HepG2 (cell line): ENCODE data around the gene PNRC1. TPM values are rescaled to one million over a fixed set of nuclear protein-coding genes. Genes with fewer than 3 reads are reported as not detected.
A peak's percentile ranks its signal among the peaks of the same experiment; 100 is the strongest.

Experiments used
- ARNTL ChIP-seq: sonication (generic); formaldehyde crosslinking; IDR thresholded peaks from 2 replicates; pipeline ENCODE4 v1.4.0; 2020; ENCODE audit warnings: mild to moderate bottlenecking, missing genetic modification reagents
- FOXA1 ChIP-seq, 2 experiments: fragments of 450-650 bp in 1 of 2; sonication (generic) in 1 of 2; formaldehyde crosslinking in 1 of 2; IDR thresholded peaks; 2 replicates each; pipeline versions ENCODE4 v1.4.0 to v1.6.1; 2016 to 2020; ENCODE audit warnings: missing genetic modification reagents in 1 of 2
- HHEX ChIP-seq: IDR thresholded peaks from 2 replicates; pipeline ENCODE4 v1.6.1; 2016; ENCODE audit warnings: control low read depth
- HOXA3 ChIP-seq: sonication (generic); formaldehyde crosslinking; IDR thresholded peaks from 2 replicates; pipeline ENCODE4 v1.5.0; 2020; ENCODE audit warnings: missing genetic modification reagents
- KAT2B ChIP-seq: fragments of 150-350 bp; IDR thresholded peaks from 2 replicates; pipeline ENCODE4 v1.6.1; 2014; ENCODE audit warnings: low read depth, low read length, borderline replicate concordance
- RARG ChIP-seq: sonication (generic); formaldehyde crosslinking; IDR thresholded peaks from 2 replicates; pipeline ENCODE4 v1.4.0; 2020; ENCODE audit warnings: low read depth, mild to moderate bottlenecking, missing genetic modification reagents
- RBAK ChIP-seq: sonication (generic); formaldehyde crosslinking; IDR thresholded peaks from 2 replicates; pipeline ENCODE4 v1.5.1; 2020; ENCODE audit warnings: mild to moderate bottlenecking, missing genetic modification reagents
- RBFOX2 ChIP-seq: fragments of 200-400 bp; formaldehyde crosslinking; IDR thresholded peaks from 2 replicates; pipeline ENCODE4 v1.6.1; 2017; ENCODE audit warnings: low read depth, mild to moderate bottlenecking, low read length
- SCMH1 ChIP-seq: sonication (generic); formaldehyde crosslinking; IDR thresholded peaks from 2 replicates; pipeline ENCODE4 v1.9.0; 2021; ENCODE audit warnings: missing genetic modification reagents, mild to moderate bottlenecking, borderline replicate concordance
- SOX13 ChIP-seq, 3 experiments: fragments of 450-650 bp in 1 of 3; sonication (generic) in 1 of 3; formaldehyde crosslinking in 1 of 3; IDR thresholded peaks in 2 of 3; conservative IDR thresholded peaks in 1 of 3; 2 replicates each; pipeline versions ENCODE4 v1.5.0 to v1.6.1; 2016 to 2020; ENCODE audit warnings: antibody characterized with exemption in 1 of 3, mild to moderate bottlenecking in 1 of 3, missing compliant biosample characterization in 1 of 3, missing genetic modification reagents in 1 of 3, moderate library complexity in 1 of 3
- ZFP90 ChIP-seq: sonication (generic); formaldehyde crosslinking; IDR thresholded peaks from 2 replicates; pipeline ENCODE4 v1.8.0; 2022; ENCODE audit warnings: missing genetic modification reagents, mild to moderate bottlenecking, inconsistent platforms, borderline replicate concordance
- ZNF550 ChIP-seq: sonication (generic); formaldehyde crosslinking; IDR thresholded peaks from 2 replicates; pipeline ENCODE4 v1.4.0; 2020; ENCODE audit warnings: mild to moderate bottlenecking, missing genetic modification reagents, borderline replicate concordance
- ZNF816 ChIP-seq: sonication (generic); formaldehyde crosslinking; IDR thresholded peaks from 2 replicates; pipeline ENCODE4 v1.8.0; 2022; ENCODE audit warnings: missing genetic modification reagents, mild to moderate bottlenecking, borderline replicate concordance
- polyA plus RNA-seq, 8 experiments: library from polyadenylated mRNA; depleted of rRNA in 3 of 8; stranded (reverse) in 7 of 8; unstranded in 1 of 8; fragments of >200 nt; fragmentation: Illumina TruSeq in 4 of 8; extraction: Trizol in 4 of 8; gene quantifications; 2 replicates each; pipeline versions ENCODE4 v1.2.1 to v1.2.3, GENCODE V29; 2011 to 2016; ENCODE audit warnings: low read depth in 4 of 8, missing spikeins in 1 of 8, mixed read lengths in 1 of 8; ENCODE audit not compliant: insufficient read depth in 1 of 8
- total RNA-seq, 5 experiments: library from RNA; depleted of rRNA; stranded (reverse); fragments of >200 nt; fragmentation: Illumina TruSeq; extraction: Trizol; gene quantifications; 2 replicates each; pipeline ENCODE4 v1.2.3, GENCODE V29; 2016; ENCODE audit warnings: low read depth in 1 of 5
- TF ChIP-seq, protein P1 (sequence below): sonication (generic); formaldehyde crosslinking; IDR thresholded peaks from 2 replicates; pipeline ENCODE4 v1.4.0; 2020; ENCODE audit warnings: missing genetic modification reagents, borderline replicate concordance
- TF ChIP-seq, protein P2 (sequence below): IDR thresholded peaks from 2 replicates; pipeline ENCODE4 v1.6.1; 2016; ENCODE audit warnings: missing biosample characterization, missing genetic modification reagents, low read depth
- TF ChIP-seq, protein P3 (sequence below): sonication (generic); formaldehyde crosslinking; IDR thresholded peaks from 2 replicates; pipeline ENCODE4 v1.5.0; 2020; ENCODE audit warnings: missing genetic modification reagents
- TF ChIP-seq, protein P4 (sequence below): sonication (generic); formaldehyde crosslinking; IDR thresholded peaks from 2 replicates; pipeline ENCODE4 v1.4.0; 2020; ENCODE audit warnings: mild to moderate bottlenecking, missing genetic modification reagents
- TF ChIP-seq, protein P5 (sequence below): sonication (generic); formaldehyde crosslinking; IDR thresholded peaks from 2 replicates; pipeline ENCODE4 v1.4.0; 2020; ENCODE audit warnings: low read depth, mild to moderate bottlenecking, missing genetic modification reagents

PNRC1 gene
- total and polyA plus RNA-seq, 2 of the 13 experiments (the other 11 are each of a cell fraction or from before 2014, with no cell fraction given) = 17.6 to 36.0 TPM

DNA sequence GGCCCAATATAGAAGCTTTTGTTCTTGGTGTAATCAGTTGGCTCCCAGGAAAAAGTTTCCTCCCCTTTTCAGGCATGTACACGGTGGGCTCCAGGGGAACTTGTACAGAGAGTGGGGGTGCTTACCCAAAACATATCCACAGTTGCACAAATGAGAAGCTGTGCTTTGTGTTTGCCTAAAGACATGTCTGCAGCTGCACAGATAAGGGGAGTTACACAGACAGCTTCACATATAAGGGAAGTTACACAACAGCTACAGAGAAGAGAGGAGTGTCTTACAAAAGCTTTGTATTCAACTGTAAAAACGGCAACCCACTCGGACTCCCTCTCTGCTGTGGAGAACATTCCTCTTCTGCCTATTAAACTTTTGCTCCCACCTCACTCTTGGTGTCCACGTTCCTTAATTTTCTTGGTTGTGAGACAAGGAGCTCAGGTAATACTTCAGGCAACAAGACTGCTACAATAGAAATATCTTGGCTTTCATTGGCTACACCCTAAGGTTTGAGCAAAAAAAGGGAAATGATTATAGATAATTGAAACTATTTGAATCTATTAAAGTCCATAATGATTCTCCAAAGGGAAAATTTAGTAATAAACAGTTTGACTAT, 7.4 kb upstream of the PNRC1 start (continued):
- TF ChIP-seq, protein P1, sequence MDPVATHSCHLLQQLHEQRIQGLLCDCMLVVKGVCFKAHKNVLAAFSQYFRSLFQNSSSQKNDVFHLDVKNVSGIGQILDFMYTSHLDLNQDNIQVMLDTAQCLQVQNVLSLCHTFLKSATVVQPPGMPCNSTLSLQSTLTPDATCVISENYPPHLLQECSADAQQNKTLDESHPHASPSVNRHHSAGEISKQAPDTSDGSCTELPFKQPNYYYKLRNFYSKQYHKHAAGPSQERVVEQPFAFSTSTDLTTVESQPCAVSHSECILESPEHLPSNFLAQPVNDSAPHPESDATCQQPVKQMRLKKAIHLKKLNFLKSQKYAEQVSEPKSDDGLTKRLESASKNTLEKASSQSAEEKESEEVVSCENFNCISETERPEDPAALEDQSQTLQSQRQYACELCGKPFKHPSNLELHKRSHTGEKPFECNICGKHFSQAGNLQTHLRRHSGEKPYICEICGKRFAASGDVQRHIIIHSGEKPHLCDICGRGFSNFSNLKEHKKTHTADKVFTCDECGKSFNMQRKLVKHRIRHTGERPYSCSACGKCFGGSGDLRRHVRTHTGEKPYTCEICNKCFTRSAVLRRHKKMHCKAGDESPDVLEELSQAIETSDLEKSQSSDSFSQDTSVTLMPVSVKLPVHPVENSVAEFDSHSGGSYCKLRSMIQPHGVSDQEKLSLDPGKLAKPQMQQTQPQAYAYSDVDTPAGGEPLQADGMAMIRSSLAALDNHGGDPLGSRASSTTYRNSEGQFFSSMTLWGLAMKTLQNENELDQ (CRISPR knock-in tag) = no peak
- TF ChIP-seq RBAK (CRISPR knock-in tag) (no peak), FOXA1 (IDR thresholded peaks at IDR 0.05) (no peak), FOXA1 (CRISPR knock-in tag; IDR thresholded peaks at IDR 0.05) (0 out of 2 replicates have a peak, but pooled peaks have one; percentile 40), HOXA3 (no peak), ZNF816 (no peak), ZNF550 (CRISPR knock-in tag) (no peak), SOX13 (IDR thresholded peaks at IDR 0.05) (no peak), SOX13 (CRISPR knock-in tag; conservative IDR thresholded peaks at IDR 0.05 in 1 of 2, IDR thresholded peaks at IDR 0.05 in 1 of 2) (peak in 1 of 2 experiments; percentile 53; a peak in 1 of 4 replicates), ARNTL (CRISPR knock-in tag) (no peak), RBFOX2 (no peak), HHEX (no peak), SCMH1 (CRISPR knock-in tag) (no peak), KAT2B (no peak), RARG (CRISPR knock-in tag) (no peak), ZFP90 (CRISPR knock-in tag) (no peak)
- TF ChIP-seq, protein P2, sequence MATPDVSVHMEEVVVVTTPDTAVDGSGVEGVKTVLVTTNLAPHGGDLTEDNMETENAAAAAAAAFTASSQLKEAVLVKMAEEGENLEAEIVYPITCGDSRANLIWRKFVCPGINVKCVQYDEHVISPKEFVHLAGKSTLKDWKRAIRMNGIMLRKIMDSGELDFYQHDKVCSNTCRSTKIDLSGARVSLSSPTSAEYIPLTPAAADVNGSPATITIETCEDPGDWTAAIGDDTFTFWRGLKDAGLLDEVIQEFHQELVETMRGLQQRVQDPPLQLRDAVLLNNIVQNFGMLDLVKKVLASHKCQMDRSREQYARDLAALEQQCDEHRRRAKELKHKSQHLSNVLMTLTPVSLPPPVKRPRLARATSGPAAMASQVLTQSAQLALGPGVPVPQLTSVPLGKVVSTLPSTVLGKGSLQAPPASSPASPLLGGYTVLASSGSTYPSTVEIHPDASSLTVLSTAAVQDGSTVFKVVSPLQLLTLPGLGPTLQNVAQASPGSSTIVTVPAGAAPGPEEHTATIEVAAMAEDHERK (CRISPR knock-in tag) = no peak
- TF ChIP-seq, protein P3, sequence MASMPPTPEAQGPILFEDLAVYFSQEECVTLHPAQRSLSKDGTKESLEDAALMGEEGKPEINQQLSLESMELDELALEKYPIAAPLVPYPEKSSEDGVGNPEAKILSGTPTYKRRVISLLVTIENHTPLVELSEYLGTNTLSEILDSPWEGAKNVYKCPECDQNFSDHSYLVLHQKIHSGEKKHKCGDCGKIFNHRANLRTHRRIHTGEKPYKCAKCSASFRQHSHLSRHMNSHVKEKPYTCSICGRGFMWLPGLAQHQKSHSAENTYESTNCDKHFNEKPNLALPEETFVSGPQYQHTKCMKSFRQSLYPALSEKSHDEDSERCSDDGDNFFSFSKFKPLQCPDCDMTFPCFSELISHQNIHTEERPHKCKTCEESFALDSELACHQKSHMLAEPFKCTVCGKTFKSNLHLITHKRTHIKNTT (CRISPR knock-in tag) = no peak
- TF ChIP-seq, protein P4, sequence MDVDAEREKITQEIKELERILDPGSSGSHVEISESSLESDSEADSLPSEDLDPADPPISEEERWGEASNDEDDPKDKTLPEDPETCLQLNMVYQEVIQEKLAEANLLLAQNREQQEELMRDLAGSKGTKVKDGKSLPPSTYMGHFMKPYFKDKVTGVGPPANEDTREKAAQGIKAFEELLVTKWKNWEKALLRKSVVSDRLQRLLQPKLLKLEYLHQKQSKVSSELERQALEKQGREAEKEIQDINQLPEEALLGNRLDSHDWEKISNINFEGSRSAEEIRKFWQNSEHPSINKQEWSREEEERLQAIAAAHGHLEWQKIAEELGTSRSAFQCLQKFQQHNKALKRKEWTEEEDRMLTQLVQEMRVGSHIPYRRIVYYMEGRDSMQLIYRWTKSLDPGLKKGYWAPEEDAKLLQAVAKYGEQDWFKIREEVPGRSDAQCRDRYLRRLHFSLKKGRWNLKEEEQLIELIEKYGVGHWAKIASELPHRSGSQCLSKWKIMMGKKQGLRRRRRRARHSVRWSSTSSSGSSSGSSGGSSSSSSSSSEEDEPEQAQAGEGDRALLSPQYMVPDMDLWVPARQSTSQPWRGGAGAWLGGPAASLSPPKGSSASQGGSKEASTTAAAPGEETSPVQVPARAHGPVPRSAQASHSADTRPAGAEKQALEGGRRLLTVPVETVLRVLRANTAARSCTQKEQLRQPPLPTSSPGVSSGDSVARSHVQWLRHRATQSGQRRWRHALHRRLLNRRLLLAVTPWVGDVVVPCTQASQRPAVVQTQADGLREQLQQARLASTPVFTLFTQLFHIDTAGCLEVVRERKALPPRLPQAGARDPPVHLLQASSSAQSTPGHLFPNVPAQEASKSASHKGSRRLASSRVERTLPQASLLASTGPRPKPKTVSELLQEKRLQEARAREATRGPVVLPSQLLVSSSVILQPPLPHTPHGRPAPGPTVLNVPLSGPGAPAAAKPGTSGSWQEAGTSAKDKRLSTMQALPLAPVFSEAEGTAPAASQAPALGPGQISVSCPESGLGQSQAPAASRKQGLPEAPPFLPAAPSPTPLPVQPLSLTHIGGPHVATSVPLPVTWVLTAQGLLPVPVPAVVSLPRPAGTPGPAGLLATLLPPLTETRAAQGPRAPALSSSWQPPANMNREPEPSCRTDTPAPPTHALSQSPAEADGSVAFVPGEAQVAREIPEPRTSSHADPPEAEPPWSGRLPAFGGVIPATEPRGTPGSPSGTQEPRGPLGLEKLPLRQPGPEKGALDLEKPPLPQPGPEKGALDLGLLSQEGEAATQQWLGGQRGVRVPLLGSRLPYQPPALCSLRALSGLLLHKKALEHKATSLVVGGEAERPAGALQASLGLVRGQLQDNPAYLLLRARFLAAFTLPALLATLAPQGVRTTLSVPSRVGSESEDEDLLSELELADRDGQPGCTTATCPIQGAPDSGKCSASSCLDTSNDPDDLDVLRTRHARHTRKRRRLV (CRISPR knock-in tag) = no peak
- TF ChIP-seq, protein P5, sequence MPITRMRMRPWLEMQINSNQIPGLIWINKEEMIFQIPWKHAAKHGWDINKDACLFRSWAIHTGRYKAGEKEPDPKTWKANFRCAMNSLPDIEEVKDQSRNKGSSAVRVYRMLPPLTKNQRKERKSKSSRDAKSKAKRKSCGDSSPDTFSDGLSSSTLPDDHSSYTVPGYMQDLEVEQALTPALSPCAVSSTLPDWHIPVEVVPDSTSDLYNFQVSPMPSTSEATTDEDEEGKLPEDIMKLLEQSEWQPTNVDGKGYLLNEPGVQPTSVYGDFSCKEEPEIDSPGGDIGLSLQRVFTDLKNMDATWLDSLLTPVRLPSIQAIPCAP = no peak
